ENCODE data around the gene C10orf88.
"Not testable (repeated sequence)": the region's sequence is repeated elsewhere in the genome, so short reads cannot be mapped to it uniquely, and the experiment has no call there.

C10orf88 gene

GRCh38 chr10:122957474-122957873 lies 3.4 kb upstream of the C10orf88 start:
- no peak for DNase-seq

GRCh38 chr10:122955892-122956291 lies 1.9 kb upstream of the C10orf88 start:
- no peak for DNase-seq

GRCh38 chr10:122954731-122955050 lies 664 bp upstream of the C10orf88 start:
- no peak for DNase-seq

GRCh38 chr10:122949296-122949695 lies 4.7 kb downstream of the C10orf88 start:
- DNase-seq: no peak

- DNase-seq: no peak
Measured at GRCh38 chr10:122939856-122940543, 14.0 kb downstream of the C10orf88 start.

GRCh38 chr10:122939133-122939855 lies 14.7 kb downstream of the C10orf88 start:
- no peak for DNase-seq

GRCh38 chr10:122931088-122931906 lies 22.7 kb downstream of the C10orf88 start:
- DNase-seq: no peak

- DNase-seq: no peak
Measured at GRCh38 chr10:122930140-122930539, 23.9 kb downstream of the C10orf88 start.

GRCh38 chr10:122915700-122916099 lies 38.3 kb downstream of the C10orf88 start:
- no peak for DNase-seq

- peak in 3 of 4 experiments; percentile 2 to 13 (median 10) for DNase-seq
Measured at GRCh38 chr10:122911889-122912484, 42.0 kb downstream of the C10orf88 start.

GRCh38 chr10:122910310-122910709 lies 43.7 kb downstream of the C10orf88 start, which contains the start of gene FAM24A:
FAM24A (plus strand) TSS chr10:122910610; CDS start chr10:122911635, 1,025 bp downstream.
- no peak for DNase-seq

- DNase-seq: not testable (repeated sequence)
Measured at GRCh38 chr10:122903861-122904260, 50.2 kb downstream of the C10orf88 start.

GRCh38 chr10:122894261-122894944 lies 59.6 kb downstream of the C10orf88 start:
- DNase-seq: no peak

- DNase-seq: no peak
Measured at GRCh38 chr10:122884166-122884565, 69.9 kb downstream of the C10orf88 start.

GRCh38 chr10:122882766-122883165 lies 71.3 kb downstream of the C10orf88 start:
- DNase-seq: no peak

Data from activated CD4-positive, CD25-positive, alpha-beta regulatory T cell (primary cell).